ENCODE results near the gene CHN2. TPM values are rescaled to one million over a fixed set of nuclear protein-coding genes. Genes with fewer than 3 reads are reported as not detected.

Gene CHN2
- polyA plus RNA-seq, 2 of the 4 experiments (the other 2 are of a cell fraction), result 0.06 TPM; not detected in 1

DNA sequence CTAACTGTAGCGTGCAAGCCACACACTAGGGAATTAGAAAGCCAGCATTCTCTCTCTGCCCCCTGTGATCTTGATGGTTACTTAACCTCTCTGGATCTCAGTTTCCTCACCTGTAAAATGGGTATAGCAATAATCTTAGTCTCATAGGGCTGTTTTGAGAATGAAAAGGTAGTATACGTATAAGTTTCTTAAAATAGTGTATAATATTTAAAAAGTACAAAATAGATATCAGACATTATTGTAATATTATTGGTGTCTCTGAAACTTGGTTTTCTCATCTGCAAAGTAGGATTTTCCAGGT lies 80.4 kb downstream of the CHN2 start:
- FAIRE-seq (no peak), DNase-seq (ENCODE audit: low read depth in 1 of 2, low spot score in 1 of 2) (no peak), ATAC-seq (no peak)
- no peak overlapping the region for H3K4me3 ChIP-seq
- WGBS (ENCODE audit: missing lambda C conversion rate), result 69% methylated on average over 2 of the region's 2 CpGs
- no peak overlapping the region for H3K27ac ChIP-seq
- POLR2A ChIA-PET, result no interaction called here
- H3K4me2 ChIP-seq, result no peak overlapping the region
- H3K9me3 ChIP-seq, result no peaks in the 10 kb centered on the region
- H3K4me1 ChIP-seq, result no peaks in the 10 kb centered on the region
- CTCF ChIA-PET, result no interaction called here
- no peak for TF ChIP-seq EHMT2 (IDR thresholded peaks at IDR 0.05; ENCODE audit: low read depth)
- no peak for TF ChIP-seq HOXB5 (CRISPR knock-in tag; IDR thresholded peaks at IDR 0.05)
- TF ChIP-seq SMC3 (IDR thresholded peaks at IDR 0.05), result no peak
- TF ChIP-seq JUN (IDR thresholded peaks at IDR 0.05), result no peak
- no peak for TF ChIP-seq NR3C1 (IDR thresholded peaks at IDR 0.05)
- TF ChIP-seq CBX8 (IDR thresholded peaks at IDR 0.05), result no peak
- TF ChIP-seq ZC3H11A (IDR thresholded peaks at IDR 0.05), result no peak
- no peak for TF ChIP-seq TFCP2L1 (CRISPR knock-in tag; IDR thresholded peaks at IDR 0.05)
- no peak for TF ChIP-seq RAD21 (conservative IDR thresholded peaks at IDR 0.05 in 1 of 2, IDR thresholded peaks at IDR 0.05 in 1 of 2)
- no peak for TF ChIP-seq HOXA7 (CRISPR knock-in tag; IDR thresholded peaks at IDR 0.05)
- TF ChIP-seq MYC (IDR thresholded peaks at IDR 0.05; ENCODE audit: borderline replicate concordance, low read length), result no peak
- TF ChIP-seq, protein P1, sequence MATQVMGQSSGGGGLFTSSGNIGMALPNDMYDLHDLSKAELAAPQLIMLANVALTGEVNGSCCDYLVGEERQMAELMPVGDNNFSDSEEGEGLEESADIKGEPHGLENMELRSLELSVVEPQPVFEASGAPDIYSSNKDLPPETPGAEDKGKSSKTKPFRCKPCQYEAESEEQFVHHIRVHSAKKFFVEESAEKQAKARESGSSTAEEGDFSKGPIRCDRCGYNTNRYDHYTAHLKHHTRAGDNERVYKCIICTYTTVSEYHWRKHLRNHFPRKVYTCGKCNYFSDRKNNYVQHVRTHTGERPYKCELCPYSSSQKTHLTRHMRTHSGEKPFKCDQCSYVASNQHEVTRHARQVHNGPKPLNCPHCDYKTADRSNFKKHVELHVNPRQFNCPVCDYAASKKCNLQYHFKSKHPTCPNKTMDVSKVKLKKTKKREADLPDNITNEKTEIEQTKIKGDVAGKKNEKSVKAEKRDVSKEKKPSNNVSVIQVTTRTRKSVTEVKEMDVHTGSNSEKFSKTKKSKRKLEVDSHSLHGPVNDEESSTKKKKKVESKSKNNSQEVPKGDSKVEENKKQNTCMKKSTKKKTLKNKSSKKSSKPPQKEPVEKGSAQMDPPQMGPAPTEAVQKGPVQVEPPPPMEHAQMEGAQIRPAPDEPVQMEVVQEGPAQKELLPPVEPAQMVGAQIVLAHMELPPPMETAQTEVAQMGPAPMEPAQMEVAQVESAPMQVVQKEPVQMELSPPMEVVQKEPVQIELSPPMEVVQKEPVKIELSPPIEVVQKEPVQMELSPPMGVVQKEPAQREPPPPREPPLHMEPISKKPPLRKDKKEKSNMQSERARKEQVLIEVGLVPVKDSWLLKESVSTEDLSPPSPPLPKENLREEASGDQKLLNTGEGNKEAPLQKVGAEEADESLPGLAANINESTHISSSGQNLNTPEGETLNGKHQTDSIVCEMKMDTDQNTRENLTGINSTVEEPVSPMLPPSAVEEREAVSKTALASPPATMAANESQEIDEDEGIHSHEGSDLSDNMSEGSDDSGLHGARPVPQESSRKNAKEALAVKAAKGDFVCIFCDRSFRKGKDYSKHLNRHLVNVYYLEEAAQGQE (IDR thresholded peaks at IDR 0.05), result no peak
- no peak for TF ChIP-seq CHD2 (IDR thresholded peaks at IDR 0.05; ENCODE audit: low read length, partially characterized antibody)
- no peak for TF ChIP-seq SREBF2 (IDR thresholded peaks at IDR 0.05)
- TF ChIP-seq ESRRA (IDR thresholded peaks at IDR 0.05; ENCODE audit: borderline replicate concordance, low read length), result no peak
- no peak for TF ChIP-seq POLR2AphosphoS2 (conservative IDR thresholded peaks at IDR 0.05; ENCODE audit: low read length)

DNA sequence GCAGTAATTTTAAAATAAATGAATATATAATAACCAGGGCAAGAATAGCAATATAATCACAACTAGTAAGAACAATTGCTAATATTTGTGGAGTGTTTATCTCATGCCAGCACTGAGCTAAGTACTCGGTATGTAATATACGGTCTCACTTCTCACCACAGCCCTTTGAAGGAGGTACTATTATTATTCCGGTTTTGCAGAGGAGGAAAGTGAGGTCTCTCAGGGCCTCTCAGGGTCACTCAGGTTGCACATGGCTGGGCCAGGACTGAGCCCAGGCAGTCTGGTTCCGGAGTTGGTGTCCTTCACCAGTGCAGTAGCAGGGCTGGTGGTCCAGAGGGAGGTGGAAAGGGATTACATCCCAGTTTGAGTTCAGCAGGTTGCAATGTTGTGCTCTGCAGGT lies 80.9 kb downstream of the CHN2 start:
- 56% methylated on average over 4 of the region's 4 CpGs for WGBS (ENCODE audit: missing lambda C conversion rate)
- FAIRE-seq, result no peak

DNA sequence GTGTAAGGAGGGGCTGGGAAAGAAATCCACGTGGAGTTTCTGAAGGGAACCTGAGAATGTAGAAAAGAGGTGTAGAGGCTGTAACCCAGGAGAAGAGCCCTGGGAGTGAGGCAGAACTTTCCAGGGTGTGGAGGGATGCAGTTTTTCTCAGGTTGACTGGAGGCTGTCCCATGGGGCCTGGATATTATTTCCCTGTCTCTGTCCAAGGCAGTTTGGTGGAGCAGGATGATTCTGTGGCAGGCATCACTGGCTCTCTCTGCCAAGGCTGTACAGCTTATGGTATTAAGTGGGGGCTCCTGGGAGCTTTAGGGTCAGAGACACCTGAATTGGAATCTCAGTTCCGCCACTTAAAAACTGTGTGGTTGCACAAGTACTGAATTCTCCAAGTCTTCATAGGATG lies 81.6 kb downstream of the CHN2 start:
- FAIRE-seq (no peak), DNase-seq (ENCODE audit: low read depth in 1 of 2, low spot score in 1 of 2) (no peak), ATAC-seq (no peak)
- no peak overlapping the region for H3K27ac ChIP-seq
- H3K9me3 ChIP-seq, result no peaks in the 10 kb centered on the region
- H3K4me1 ChIP-seq, result no peaks in the 10 kb centered on the region
- no peak overlapping the region for H3K4me2 ChIP-seq
- CTCF ChIA-PET, result no interaction called here
- no peak overlapping the region for H3K4me3 ChIP-seq
- POLR2A ChIA-PET, result no interaction called here
- 43% methylated on average over 2 of the region's 2 CpGs for WGBS (ENCODE audit: missing lambda C conversion rate)
- TF ChIP-seq, protein P2, sequence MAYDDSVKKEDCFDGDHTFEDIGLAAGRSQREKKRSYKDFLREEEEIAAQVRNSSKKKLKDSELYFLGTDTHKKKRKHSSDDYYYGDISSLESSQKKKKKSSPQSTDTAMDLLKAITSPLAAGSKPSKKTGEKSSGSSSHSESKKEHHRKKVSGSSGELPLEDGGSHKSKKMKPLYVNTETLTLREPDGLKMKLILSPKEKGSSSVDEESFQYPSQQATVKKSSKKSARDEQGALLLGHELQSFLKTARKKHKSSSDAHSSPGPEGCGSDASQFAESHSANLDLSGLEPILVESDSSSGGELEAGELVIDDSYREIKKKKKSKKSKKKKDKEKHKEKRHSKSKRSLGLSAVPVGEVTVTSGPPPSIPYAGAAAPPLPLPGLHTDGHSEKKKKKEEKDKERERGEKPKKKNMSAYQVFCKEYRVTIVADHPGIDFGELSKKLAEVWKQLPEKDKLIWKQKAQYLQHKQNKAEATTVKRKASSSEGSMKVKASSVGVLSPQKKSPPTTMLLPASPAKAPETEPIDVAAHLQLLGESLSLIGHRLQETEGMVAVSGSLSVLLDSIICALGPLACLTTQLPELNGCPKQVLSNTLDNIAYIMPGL (CRISPR knock-in tag; IDR thresholded peaks at IDR 0.05; ENCODE audit: borderline replicate concordance), result no peak
- TF ChIP-seq HOXB5 (CRISPR knock-in tag; IDR thresholded peaks at IDR 0.05) (no peak), RNF2 (IDR thresholded peaks at IDR 0.05; ENCODE audit: borderline replicate concordance, low read depth) (no peak), HOXA7 (CRISPR knock-in tag; IDR thresholded peaks at IDR 0.05) (no peak), FOSL2 (IDR thresholded peaks at IDR 0.05) (no peak), FOSL2 (CRISPR knock-in tag; IDR thresholded peaks at IDR 0.05) (no peak), SREBF2 (IDR thresholded peaks at IDR 0.05) (no peak), ZNF302 (CRISPR knock-in tag; IDR thresholded peaks at IDR 0.05) (no peak), CEBPB (IDR thresholded peaks at IDR 0.05) (no peak), CBX2 (IDR thresholded peaks at IDR 0.05; ENCODE audit: borderline replicate concordance, low read depth) (no peak)
- TF ChIP-seq, protein P3, sequence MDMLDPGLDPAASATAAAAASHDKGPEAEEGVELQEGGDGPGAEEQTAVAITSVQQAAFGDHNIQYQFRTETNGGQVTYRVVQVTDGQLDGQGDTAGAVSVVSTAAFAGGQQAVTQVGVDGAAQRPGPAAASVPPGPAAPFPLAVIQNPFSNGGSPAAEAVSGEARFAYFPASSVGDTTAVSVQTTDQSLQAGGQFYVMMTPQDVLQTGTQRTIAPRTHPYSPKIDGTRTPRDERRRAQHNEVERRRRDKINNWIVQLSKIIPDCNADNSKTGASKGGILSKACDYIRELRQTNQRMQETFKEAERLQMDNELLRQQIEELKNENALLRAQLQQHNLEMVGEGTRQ (IDR thresholded peaks at IDR 0.05), result no peak
- TF ChIP-seq, protein P1 (IDR thresholded peaks at IDR 0.05), result no peak

More for the DNA sequence above, 80.9 kb downstream of the CHN2 start:
- CTCF ChIA-PET, result no interaction called here
- no peak overlapping the region for H3K27ac ChIP-seq
- no peaks in the 10 kb centered on the region for H3K9me3 ChIP-seq
- DNase-seq (ENCODE audit: low read depth in 1 of 2, low spot score in 1 of 2) (no peak), ATAC-seq (no peak)
- H3K4me2 ChIP-seq, result no peak overlapping the region
- TF ChIP-seq SMC3 (IDR thresholded peaks at IDR 0.05) (no peak), MAFK (IDR thresholded peaks at IDR 0.05; ENCODE audit: partially characterized antibody) (no peak), HEYL (CRISPR knock-in tag; IDR thresholded peaks at IDR 0.05) (no peak)
- H3K4me1 ChIP-seq, result no peaks in the 10 kb centered on the region
- POLR2A ChIA-PET, result no interaction called here
- no peak overlapping the region for H3K4me3 ChIP-seq

All from A549 (cell line).